H1 (cell line): ENCODE measurements around the gene SMCP. TPM values are rescaled to one million over a fixed set of nuclear protein-coding genes. Genes with fewer than 3 reads are reported as not detected.

ENCODE experiments used
- CTCF ChIA-PET: fragments of 300-600 bp; sonication (Branson Sonifier 250); formaldehyde crosslinking; loops from one replicate; lab custom pipeline; 2021; ENCODE audit not compliant: partially characterized antibody; lab: Charles Lee
- POLR2A ChIA-PET: fragments of 300-600 bp; sonication (Branson Sonifier 250); formaldehyde crosslinking; loops from one replicate; lab custom pipeline; 2021; ENCODE audit warnings: inconsistent platforms; ENCODE audit not compliant: partially characterized antibody; lab: Charles Lee
- DNase-seq, 2 experiments: peaks; one replicate each; pipeline versions ENCODE4 v3.0.0 to v3.0.0-alpha.2; 2010 to 2022; ENCODE audit warnings: low spot score in 2 of 2, low read depth in 1 of 2, mixed read lengths in 1 of 2
- FAIRE-seq: peaks from 2 replicates; lab custom pipeline; 2011; peaks lifted over from hg19 to GRCh38; lab: Jason Lieb, UNC
- H2AFZ ChIP-seq: 2 replicates; pipeline ENCODE4 v1.8.1; 2012; ENCODE audit warnings: low read length, inconsistent platforms
- H2AK5ac ChIP-seq: 2 replicates; pipeline ENCODE4 v1.6.1; 2013; ENCODE audit warnings: low read depth, low read length
- H2BK120ac ChIP-seq: replicated peaks from 2 replicates; pipeline ENCODE3; 2013; ENCODE audit warnings: low read depth, low read length, inconsistent platforms
- H2BK12ac ChIP-seq: 2 replicates; pipeline ENCODE4 v1.6.1; 2013; ENCODE audit warnings: low read depth, low read length
- H2BK15ac ChIP-seq: 2 replicates; pipeline ENCODE4 v1.6.1; 2013; ENCODE audit warnings: low read length
- H2BK20ac ChIP-seq: 2 replicates; pipeline ENCODE4 v1.6.1; 2013; ENCODE audit warnings: low read length
- H2BK5ac ChIP-seq: 2 replicates; pipeline ENCODE4 v1.6.1; 2013; ENCODE audit warnings: low read depth, low read length
- H3K14ac ChIP-seq: 2 replicates; pipeline ENCODE4 v1.6.1; 2013; ENCODE audit warnings: inconsistent platforms; ENCODE audit not compliant: insufficient read length
- H3K18ac ChIP-seq: 2 replicates; pipeline ENCODE4 v1.6.1; 2013; ENCODE audit warnings: low read length; ENCODE audit errors: extremely low read depth
- H3K23ac ChIP-seq: 2 replicates; pipeline ENCODE4 v1.6.1; 2013; ENCODE audit warnings: inconsistent platforms; ENCODE audit not compliant: insufficient read length
- H3K23me2 ChIP-seq: 2 replicates; pipeline ENCODE4 v1.6.1; 2013; ENCODE audit warnings: low read depth, low read length
- H3K27ac ChIP-seq: 2 replicates; pipeline ENCODE4 v1.6.1; 2011; ENCODE audit warnings: low read depth, low read length, inconsistent platforms
- H3K27me3 ChIP-seq, 4 experiments: replicated peaks in 1 of 4; 1 replicate in 1 of 4; 2 replicates in 3 of 4; pipeline versions ENCODE4 v1.6.1 to v1.8.1; 2011 to 2013; ENCODE audit warnings: low read length in 3 of 4, mild to moderate bottlenecking in 3 of 4, inconsistent platforms in 2 of 4, mixed read lengths in 2 of 4, moderate library complexity in 1 of 4; ENCODE audit not compliant: control insufficient read depth in 3 of 4, insufficient read depth in 3 of 4; ENCODE audit errors: extremely low read depth in 1 of 4
- H3K36me3 ChIP-seq, 4 experiments: 2 replicates each; pipeline versions ENCODE4 v1.6.1 to v1.8.1; 2011 to 2013; ENCODE audit warnings: mild to moderate bottlenecking in 4 of 4, low read length in 3 of 4, moderate library complexity in 2 of 4, control low read depth in 1 of 4, inconsistent platforms in 1 of 4; ENCODE audit not compliant: insufficient read depth in 4 of 4, control insufficient read depth in 2 of 4
- H3K4ac ChIP-seq: replicated peaks from 2 replicates; pipeline ENCODE3; 2013; ENCODE audit warnings: low read length, low read depth, mixed read lengths, inconsistent platforms; ENCODE audit not compliant: insufficient read length
- H3K4me1 ChIP-seq, 4 experiments: replicated peaks in 1 of 4; 1 replicate in 1 of 4; 2 replicates in 3 of 4; pipeline versions ENCODE4 v1.6.1 to v1.8.1; 2011 to 2013; ENCODE audit warnings: low read length in 3 of 4, inconsistent platforms in 2 of 4, mixed read lengths in 1 of 4; ENCODE audit not compliant: insufficient read depth in 4 of 4, control insufficient read depth in 3 of 4
- H3K4me2 ChIP-seq, 2 experiments: 2 replicates each; pipeline versions ENCODE4 v1.6.1 to v1.8.1; 2011 to 2013; ENCODE audit warnings: low read depth in 2 of 2, low read length in 2 of 2, control low read depth in 1 of 2, inconsistent platforms in 1 of 2, mild to moderate bottlenecking in 1 of 2; ENCODE audit not compliant: insufficient read depth in 1 of 2
- H3K4me3 ChIP-seq, 4 experiments: fragments of 200-600, 300-600 bp in 1 of 4; sonication (generic), shearing (Covaris generic), sonication (Bioruptor Twin) in 1 of 4; 2 replicates each; pipeline versions ENCODE4 v1.5.1 to v1.8.1; 2011 to 2016; ENCODE audit warnings: low read length in 4 of 4, low read depth in 3 of 4, control low read depth in 2 of 4, inconsistent platforms in 2 of 4, mild to moderate bottlenecking in 2 of 4, mixed read lengths in 1 of 4, moderate library complexity in 1 of 4; ENCODE audit not compliant: insufficient read depth in 2 of 4; ENCODE audit errors: extremely low read depth in 1 of 4
- H3K56ac ChIP-seq: replicated peaks from 2 replicates; pipeline ENCODE3; 2013; ENCODE audit warnings: low read depth, mild to moderate bottlenecking, mixed read lengths, low read length, inconsistent platforms; ENCODE audit not compliant: insufficient read length
- H3K79me1 ChIP-seq: 2 replicates; pipeline ENCODE4 v1.6.1; 2013; ENCODE audit warnings: low read depth, low read length, control low read depth
- H3K79me2 ChIP-seq, 2 experiments: 2 replicates each; pipeline versions ENCODE4 v1.6.1 to v1.8.1; 2012 to 2013; ENCODE audit warnings: low read length in 2 of 2, mild to moderate bottlenecking in 2 of 2, inconsistent platforms in 1 of 2; ENCODE audit not compliant: insufficient read depth in 2 of 2, control insufficient read depth in 1 of 2
- H3K9ac ChIP-seq, 4 experiments: replicated peaks in 1 of 4; 1 replicate in 1 of 4; 2 replicates in 3 of 4; pipeline versions ENCODE4 v1.6.1 to v1.8.1; 2011 to 2013; ENCODE audit warnings: low read depth in 3 of 4, low read length in 3 of 4, control low read depth in 2 of 4, mild to moderate bottlenecking in 2 of 4, moderate library complexity in 2 of 4, inconsistent platforms in 1 of 4; ENCODE audit errors: extremely low read depth in 1 of 4
- H3K9me3 ChIP-seq, 2 experiments: 2 replicates each; pipeline versions ENCODE4 v1.6.1 to v1.8.1; 2012 to 2013; ENCODE audit warnings: mild to moderate bottlenecking in 2 of 2, moderate library complexity in 2 of 2, control low read depth in 1 of 2, inconsistent platforms in 1 of 2, low read depth in 1 of 2, low read length in 1 of 2, mixed read lengths in 1 of 2; ENCODE audit not compliant: insufficient read depth in 2 of 2
- H4K20me1 ChIP-seq, 2 experiments: replicated peaks in 1 of 2; 2 replicates each; pipeline versions ENCODE3 to v1.8.1; 2011 to 2013; ENCODE audit warnings: inconsistent platforms in 2 of 2, low read length in 2 of 2, mild to moderate bottlenecking in 1 of 2; ENCODE audit not compliant: insufficient read depth in 2 of 2, control insufficient read depth in 1 of 2
- H4K5ac ChIP-seq: 2 replicates; pipeline ENCODE4 v1.6.1; 2013; ENCODE audit warnings: low read length, low read depth, mixed read lengths, inconsistent platforms; ENCODE audit not compliant: insufficient read length
- H4K8ac ChIP-seq: 2 replicates; pipeline ENCODE4 v1.8.0; 2013; ENCODE audit warnings: mild to moderate bottlenecking, moderate library complexity, low read length, inconsistent platforms; ENCODE audit not compliant: insufficient read depth; ENCODE audit errors: extremely low read depth
- H4K91ac ChIP-seq: replicated peaks from 2 replicates; pipeline ENCODE3; 2013; ENCODE audit warnings: low read length, mixed read lengths, inconsistent platforms; ENCODE audit not compliant: insufficient read length
- BACH1 ChIP-seq: IDR thresholded peaks from 2 replicates; pipeline ENCODE4 v1.6.1; 2012; ENCODE audit warnings: low read length, improper control_type of control experiment
- CBX5 ChIP-seq: fragments of 300-800, 300-1000 bp; sonication (generic); IDR thresholded peaks from 2 replicates; pipeline ENCODE4 v1.7.1; 2016; ENCODE audit warnings: antibody characterized with exemption, low read length, low read depth
- CEBPB ChIP-seq: IDR thresholded peaks from 2 replicates; pipeline ENCODE4 v1.6.1; 2012; ENCODE audit warnings: low read depth, low read length
- GTF2F1 ChIP-seq: IDR thresholded peaks from 2 replicates; pipeline ENCODE4 v1.6.1; 2012; ENCODE audit warnings: low read depth, low read length, improper control_type of control experiment, borderline replicate concordance
- POLR2A ChIP-seq, 2 experiments: IDR thresholded peaks; 1 replicate in 1 of 2; 2 replicates in 1 of 2; pipeline ENCODE4 v1.6.1; 2011; ENCODE audit warnings: low read depth in 2 of 2, low read length in 2 of 2, mild to moderate bottlenecking in 2 of 2; ENCODE audit errors: control extremely low read depth in 1 of 2
- SAP30 ChIP-seq: fragments of 300-600 bp; sonication (generic); IDR thresholded peaks from 2 replicates; pipeline ENCODE4 v1.7.1; 2012; ENCODE audit warnings: low read length, moderate library complexity, mild to moderate bottlenecking, inconsistent platforms; ENCODE audit not compliant: insufficient read depth, insufficient replicate concordance
- SP2 ChIP-seq: IDR thresholded peaks from 2 replicates; pipeline ENCODE4 v1.6.1; 2012; ENCODE audit warnings: mild to moderate bottlenecking, low read length, inconsistent platforms
- WGBS, 2 experiments: shearing (Covaris generic) in 1 of 2; methylation state at CpG; one replicate each; pipeline versions ENCODE4 v1.1.6 to v1.1.7; 2013 to 2015; ENCODE audit warnings: low lambda C conversion rate in 2 of 2, mixed read lengths in 2 of 2, inconsistent platforms in 1 of 2, low coverage in 1 of 2, missing lambda C conversion rate in 1 of 2; ENCODE audit not compliant: insufficient replicate concordance in 2 of 2, insufficient coverage in 1 of 2, insufficient read length in 1 of 2; ENCODE audit errors: extremely low coverage in 1 of 2, missing lambda C conversion rate in 1 of 2; 5-methylcytosine and 5-hydroxymethylcytosine counted together
- polyA plus RNA-seq, 7 experiments: library from polyadenylated mRNA; depleted of rRNA in 3 of 7; stranded (reverse) in 5 of 7; unstranded in 2 of 7; fragments of >200 nt in 5 of 7; fragments of 200-250 nt in 2 of 7; gene quantifications; 1 replicate in 5 of 7; 2 replicates in 1 of 7; 4 replicates in 1 of 7; pipeline versions ENCODE4 v1.2.1 to v1.2.3, GENCODE V29; 2011 to 2013; ENCODE audit warnings: missing spikeins in 2 of 7, mixed read lengths in 2 of 7
- total RNA-seq: library from RNA; stranded (reverse); fragmentation: NEBNext Ultra II Directional; extraction: Animal tissue kit (Norgen Biotek cat#: 25700); gene quantifications from 2 replicates; pipeline ENCODE4 v1.2.1, GENCODE V29; 2021
- TF ChIP-seq, protein P1 (sequence below), 3 experiments: IDR thresholded peaks; 1 replicate in 2 of 3; 2 replicates in 1 of 3; pipeline versions ENCODE4 v1.5.1 to v1.6.1; 2011; ENCODE audit warnings: low read length in 3 of 3, mild to moderate bottlenecking in 3 of 3, inconsistent platforms in 2 of 3, low read depth in 1 of 3, moderate library complexity in 1 of 3; ENCODE audit not compliant: insufficient read depth in 1 of 3; ENCODE audit errors: control extremely low read depth in 1 of 3
- TF ChIP-seq, protein P2 (sequence below): IDR thresholded peaks from 2 replicates; pipeline ENCODE4 v1.6.1; 2012; ENCODE audit warnings: inconsistent platforms

Gene SMCP
- total and polyA plus RNA-seq, 2 of the 8 experiments (the other 6 are each of a cell fraction or from before 2014, with no cell fraction given), result not detected

DNA sequence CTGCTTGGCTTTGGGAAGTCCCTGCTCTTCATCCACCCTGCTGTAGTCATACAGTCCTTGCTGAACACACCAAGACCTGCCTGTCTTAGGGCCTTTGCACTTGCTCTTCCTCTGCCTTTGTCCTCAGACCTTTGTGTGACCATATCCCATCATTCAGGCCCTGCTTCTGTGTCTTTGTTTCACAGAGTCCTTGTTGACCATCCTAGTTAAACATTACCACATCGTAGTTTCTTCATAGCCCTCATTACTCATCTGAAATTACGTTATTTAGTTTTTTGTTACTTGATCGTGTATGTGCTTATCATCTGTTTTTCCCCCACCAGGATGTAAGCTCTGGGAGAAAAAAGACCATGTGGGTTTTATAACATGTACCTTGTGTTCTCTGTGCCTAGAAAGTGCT lies 50.5 kb downstream of the SMCP start:
- no peak for TF ChIP-seq SAP30
- TF ChIP-seq, protein P1, sequence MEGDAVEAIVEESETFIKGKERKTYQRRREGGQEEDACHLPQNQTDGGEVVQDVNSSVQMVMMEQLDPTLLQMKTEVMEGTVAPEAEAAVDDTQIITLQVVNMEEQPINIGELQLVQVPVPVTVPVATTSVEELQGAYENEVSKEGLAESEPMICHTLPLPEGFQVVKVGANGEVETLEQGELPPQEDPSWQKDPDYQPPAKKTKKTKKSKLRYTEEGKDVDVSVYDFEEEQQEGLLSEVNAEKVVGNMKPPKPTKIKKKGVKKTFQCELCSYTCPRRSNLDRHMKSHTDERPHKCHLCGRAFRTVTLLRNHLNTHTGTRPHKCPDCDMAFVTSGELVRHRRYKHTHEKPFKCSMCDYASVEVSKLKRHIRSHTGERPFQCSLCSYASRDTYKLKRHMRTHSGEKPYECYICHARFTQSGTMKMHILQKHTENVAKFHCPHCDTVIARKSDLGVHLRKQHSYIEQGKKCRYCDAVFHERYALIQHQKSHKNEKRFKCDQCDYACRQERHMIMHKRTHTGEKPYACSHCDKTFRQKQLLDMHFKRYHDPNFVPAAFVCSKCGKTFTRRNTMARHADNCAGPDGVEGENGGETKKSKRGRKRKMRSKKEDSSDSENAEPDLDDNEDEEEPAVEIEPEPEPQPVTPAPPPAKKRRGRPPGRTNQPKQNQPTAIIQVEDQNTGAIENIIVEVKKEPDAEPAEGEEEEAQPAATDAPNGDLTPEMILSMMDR (IDR thresholded peaks at IDR 0.05; ENCODE audit: control extremely low read depth in 1 of 3, insufficient read depth in 1 of 3, low read depth in 1 of 3, low read length in 3 of 3), result no peak
- TF ChIP-seq SP2, result no peak
- TF ChIP-seq POLR2A (IDR thresholded peaks at IDR 0.05; ENCODE audit: control extremely low read depth in 1 of 2, low read depth in 2 of 2, low read length in 2 of 2), result no peak
- TF ChIP-seq GTF2F1, result no peak
- no peak for TF ChIP-seq CBX5
- TF ChIP-seq CEBPB, result no peak
- TF ChIP-seq, protein P2, sequence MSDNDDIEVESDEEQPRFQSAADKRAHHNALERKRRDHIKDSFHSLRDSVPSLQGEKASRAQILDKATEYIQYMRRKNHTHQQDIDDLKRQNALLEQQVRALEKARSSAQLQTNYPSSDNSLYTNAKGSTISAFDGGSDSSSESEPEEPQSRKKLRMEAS, result no peak
- TF ChIP-seq BACH1, result no peak
- Histone ChIP-seq H3K36me3 (peaks cover 0 to 5% (median 0%) of the 10 kb centered on the region in 4 experiments; a peak in 1 of 8 replicates), H3K4me1 (no peaks in the 10 kb centered on the region), H3K56ac (no peak overlapping the region), H3K14ac (no peak overlapping the region), H2BK15ac (no peak overlapping the region), H2BK12ac (no peak overlapping the region), H3K23ac (no peak overlapping the region), H2AFZ (no peak overlapping the region), H3K9me3 (peaks cover 16 to 18% of the 10 kb centered on the region in 2 experiments), H2BK5ac (no peak overlapping the region), H4K20me1 (no peaks in the 10 kb centered on the region), H3K4ac (no peak overlapping the region), H2BK120ac (no peak overlapping the region), H4K5ac (no peak overlapping the region), H2AK5ac (no peak overlapping the region), H3K27ac (no peak overlapping the region), H3K23me2 (no peaks in the 10 kb centered on the region), H3K27me3 (0 out of 7 replicates have a peak, but pooled peaks cover 0 to 2% (median 0%) of the 10 kb centered on the region in 4 experiments), H3K9ac (no peak overlapping the region), H3K79me2 (no peaks in the 10 kb centered on the region), H3K4me2 (no peak overlapping the region), H3K18ac (no peak overlapping the region), H3K79me1 (no peaks in the 10 kb centered on the region), H2BK20ac (no peak overlapping the region), H4K8ac (no peak overlapping the region), H3K4me3 (no peak overlapping the region), H4K91ac (no peak overlapping the region)
- ChIA-PET CTCF (no interaction called here), POLR2A (no interaction called here)
- WGBS, 2 experiments, result 96% methylated on average over 3 of the region's 3 CpGs; no CpG with 5 or more reads in 1 of the 2 experiments
- no peak for DNase-seq
- no peak for FAIRE-seq
